ENCODE measurements around the gene FSD1L.

Gene FSD1L

GRCh38 chr9:105447814-105448812, at the start of gene FSD1L:
FSD1L (plus strand) TSS chr9:105448034; CDS start chr9:105448221, 187 bp downstream.
- DNase-seq (ENCODE audit: low spot score) = peak; percentile 96

- DNase-seq (ENCODE audit: low spot score) = no peak
These were observed 48.7 kb upstream of the FSD1L start for GRCh38 chr9:105399117-105399516.

GRCh38 chr9:105401651-105402050, 46.2 kb upstream of the FSD1L start:
- DNase-seq (ENCODE audit: low spot score) = no peak

GRCh38 chr9:105403552-105404248, 44.1 kb upstream of the FSD1L start:
- DNase-seq (ENCODE audit: low spot score) = no peak

- no peak for DNase-seq (ENCODE audit: low spot score)
These were observed 42.2 kb upstream of the FSD1L start for GRCh38 chr9:105405514-105406131.

GRCh38 chr9:105406369-105406768, 41.5 kb upstream of the FSD1L start:
- DNase-seq (ENCODE audit: low spot score) = no peak

GRCh38 chr9:105413525-105413924, 34.3 kb upstream of the FSD1L start:
- peak; percentile 51 for DNase-seq (ENCODE audit: low spot score)

- DNase-seq (ENCODE audit: low spot score) = peak; percentile 76
These were observed 32.7 kb upstream of the FSD1L start for GRCh38 chr9:105414947-105415661.

GRCh38 chr9:105415662-105415980, 32.2 kb upstream of the FSD1L start:
- no peak for DNase-seq (ENCODE audit: low spot score)

GRCh38 chr9:105416840-105417239, 31.0 kb upstream of the FSD1L start:
- no peak for DNase-seq (ENCODE audit: low spot score)

- no peak for DNase-seq (ENCODE audit: low spot score)
These were observed 29.0 kb upstream of the FSD1L start for GRCh38 chr9:105418588-105419500.

GRCh38 chr9:105419816-105420597, 27.8 kb upstream of the FSD1L start:
- DNase-seq (ENCODE audit: low spot score) = no peak

- DNase-seq (ENCODE audit: low spot score) = no peak
These were observed 26.7 kb upstream of the FSD1L start for GRCh38 chr9:105421154-105421553.

GRCh38 chr9:105421864-105422263, 26.0 kb upstream of the FSD1L start:
- no peak for DNase-seq (ENCODE audit: low spot score)

GRCh38 chr9:105425816-105426433, 21.9 kb upstream of the FSD1L start:
- no peak for DNase-seq (ENCODE audit: low spot score)

- no peak for DNase-seq (ENCODE audit: low spot score)
These were observed 21.2 kb upstream of the FSD1L start for GRCh38 chr9:105426657-105427056.

- DNase-seq (ENCODE audit: low spot score) = no peak
These were observed 16.2 kb upstream of the FSD1L start for GRCh38 chr9:105431424-105432246.

GRCh38 chr9:105432247-105432842, 15.5 kb upstream of the FSD1L start:
- no peak for DNase-seq (ENCODE audit: low spot score)

Measured in ecto neural progenitor cell (in vitro differentiated cells).